Hematopoietic multipotent progenitor cell treated with erythropoietin and hydrocortisone succinate and interleukin-3 and kit ligand, for 6 days (in vitro differentiated cells): ENCODE data around the gene IFIT1B.
"Not testable (repeated sequence)": the region's sequence is repeated elsewhere in the genome, so short reads cannot be mapped to it uniquely, and the experiment has no call there.

Source experiments
- DNase-seq: peaks from one replicate; pipeline ENCODE4 v3.0.0-alpha.2; 2015

IFIT1B gene

DNA sequence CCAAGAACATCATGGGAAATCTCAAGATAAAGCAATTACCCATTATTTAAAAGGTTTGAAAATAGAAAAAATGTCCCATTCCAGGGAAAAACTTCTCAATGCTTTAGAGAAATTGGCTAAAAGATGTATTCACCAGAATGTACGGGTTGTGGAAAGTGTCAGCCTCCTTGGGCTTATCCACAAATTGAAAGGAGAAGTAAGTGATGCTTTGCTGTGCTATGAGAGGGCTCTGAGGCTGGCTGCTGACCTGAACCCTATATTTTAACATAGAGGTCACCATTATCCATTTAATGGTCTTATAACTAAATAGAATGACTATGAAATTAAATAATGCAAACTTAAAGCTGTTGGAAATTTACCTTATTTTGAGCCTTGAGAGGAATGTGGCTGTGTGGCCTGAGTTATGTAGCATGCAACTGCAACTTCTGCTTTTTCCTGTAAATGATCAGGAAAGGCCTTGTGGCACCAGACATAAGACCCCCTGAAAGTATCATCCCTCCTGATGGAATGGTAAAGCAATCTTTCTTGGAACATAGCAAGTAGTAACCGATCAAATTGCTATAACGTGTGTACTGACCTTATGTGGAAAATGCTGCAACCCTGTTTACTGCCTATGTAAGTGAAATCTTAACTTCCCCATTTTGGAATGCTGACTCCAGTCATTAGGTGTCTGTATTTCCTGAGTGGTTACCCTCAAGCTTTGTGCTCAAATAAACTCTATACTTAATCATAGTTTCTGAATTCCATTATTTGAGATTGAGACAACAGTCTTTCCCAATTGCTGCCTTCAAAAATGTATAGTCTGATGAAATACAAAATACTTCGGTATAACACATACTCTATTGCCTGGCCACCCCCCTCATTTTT lies 6.9 kb downstream of the IFIT1B start:
- peak; percentile 51 for DNase-seq

DNA sequence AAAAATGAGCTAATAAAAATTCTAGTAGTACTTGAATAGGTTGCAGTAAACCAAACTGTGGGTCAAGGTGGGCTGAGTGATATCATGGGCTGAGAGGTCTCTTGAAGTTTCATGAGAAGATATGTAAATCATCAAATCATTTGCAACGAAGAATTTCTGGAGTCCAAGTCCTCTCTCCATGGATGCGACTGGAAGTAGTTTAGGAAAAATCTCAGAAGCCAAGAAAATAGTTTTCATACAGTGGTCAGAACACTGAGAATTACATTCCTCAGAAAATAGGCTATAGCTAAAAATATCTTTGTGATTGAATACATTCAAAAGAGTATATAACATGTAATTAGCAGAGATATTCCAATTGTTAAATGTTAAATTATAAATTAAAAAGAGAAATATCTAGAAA lies 10.9 kb downstream of the IFIT1B start:
- DNase-seq: no peak

DNA sequence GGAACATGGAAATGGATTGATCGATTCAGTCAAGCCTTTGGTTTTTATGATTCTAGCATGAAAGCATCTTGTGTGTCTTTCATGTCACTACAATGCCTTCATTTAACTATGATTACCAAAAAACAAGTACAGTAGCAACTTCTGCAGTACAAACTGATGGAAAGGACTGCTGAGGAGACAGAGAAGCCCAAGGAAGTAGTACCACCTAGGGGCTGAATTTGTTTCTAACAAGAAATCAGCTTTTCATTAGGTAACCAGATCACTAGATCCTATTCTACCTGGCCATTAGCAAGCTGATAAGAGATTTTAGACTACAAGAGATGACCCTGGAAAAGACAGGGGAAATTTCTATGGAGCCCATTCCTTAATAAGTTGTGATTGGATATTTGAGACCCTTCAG lies 11.4 kb downstream of the IFIT1B start:
- peak; percentile 71 for DNase-seq

DNA sequence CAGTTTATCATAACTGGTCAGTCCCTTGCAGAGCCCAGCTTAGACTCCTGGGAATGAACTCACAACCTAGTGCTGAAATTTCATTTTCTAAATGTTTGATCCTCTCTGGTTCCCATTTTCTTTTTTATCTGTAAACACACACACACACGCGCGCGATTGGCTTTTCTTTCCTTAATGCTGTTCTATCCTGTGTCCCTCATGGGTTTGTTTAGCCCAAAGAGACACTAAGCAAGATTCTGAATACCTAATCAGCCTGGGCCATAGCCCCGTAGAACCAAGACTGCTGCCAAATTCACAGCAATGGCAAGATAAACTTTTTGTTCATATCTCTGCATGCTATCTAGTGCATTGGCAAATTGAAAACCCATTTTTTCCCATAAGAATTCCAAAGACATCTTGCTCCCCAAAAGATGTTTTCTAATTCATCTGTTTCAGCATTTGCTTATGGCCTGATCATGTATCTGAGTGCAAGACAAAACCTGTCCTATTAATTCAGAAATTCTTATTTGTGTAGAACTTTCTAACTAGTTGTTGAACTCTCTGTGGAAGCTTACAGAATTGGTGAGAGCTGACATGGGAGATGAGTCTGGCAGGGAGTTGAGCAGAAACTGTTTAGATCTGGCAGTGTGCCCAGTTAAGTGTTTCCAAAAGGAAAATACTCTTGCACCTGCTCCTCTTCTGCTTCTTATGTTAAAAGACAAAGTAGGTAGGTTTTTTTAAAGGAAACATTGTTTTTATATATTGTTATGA lies 12.8 kb downstream of the IFIT1B start:
- peak; percentile 70 for DNase-seq

DNA sequence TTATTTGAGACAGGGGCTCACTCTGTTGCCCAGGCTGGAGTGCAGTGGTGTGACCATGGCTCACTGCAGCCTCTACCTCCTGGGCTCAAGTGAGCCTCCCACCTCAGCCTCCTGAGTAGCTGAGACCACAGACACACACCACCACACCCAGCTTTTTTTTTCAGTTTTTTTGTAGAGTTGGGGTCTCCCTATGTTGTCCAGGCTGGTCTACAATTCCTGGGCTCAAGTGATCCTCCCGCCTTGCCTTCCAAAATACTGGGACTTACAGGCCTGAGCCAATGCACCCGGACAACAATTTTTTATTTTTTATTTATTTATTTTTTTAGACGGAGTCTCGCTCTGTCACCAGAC lies 13.3 kb downstream of the IFIT1B start:
- not testable (repeated sequence) for DNase-seq

DNA sequence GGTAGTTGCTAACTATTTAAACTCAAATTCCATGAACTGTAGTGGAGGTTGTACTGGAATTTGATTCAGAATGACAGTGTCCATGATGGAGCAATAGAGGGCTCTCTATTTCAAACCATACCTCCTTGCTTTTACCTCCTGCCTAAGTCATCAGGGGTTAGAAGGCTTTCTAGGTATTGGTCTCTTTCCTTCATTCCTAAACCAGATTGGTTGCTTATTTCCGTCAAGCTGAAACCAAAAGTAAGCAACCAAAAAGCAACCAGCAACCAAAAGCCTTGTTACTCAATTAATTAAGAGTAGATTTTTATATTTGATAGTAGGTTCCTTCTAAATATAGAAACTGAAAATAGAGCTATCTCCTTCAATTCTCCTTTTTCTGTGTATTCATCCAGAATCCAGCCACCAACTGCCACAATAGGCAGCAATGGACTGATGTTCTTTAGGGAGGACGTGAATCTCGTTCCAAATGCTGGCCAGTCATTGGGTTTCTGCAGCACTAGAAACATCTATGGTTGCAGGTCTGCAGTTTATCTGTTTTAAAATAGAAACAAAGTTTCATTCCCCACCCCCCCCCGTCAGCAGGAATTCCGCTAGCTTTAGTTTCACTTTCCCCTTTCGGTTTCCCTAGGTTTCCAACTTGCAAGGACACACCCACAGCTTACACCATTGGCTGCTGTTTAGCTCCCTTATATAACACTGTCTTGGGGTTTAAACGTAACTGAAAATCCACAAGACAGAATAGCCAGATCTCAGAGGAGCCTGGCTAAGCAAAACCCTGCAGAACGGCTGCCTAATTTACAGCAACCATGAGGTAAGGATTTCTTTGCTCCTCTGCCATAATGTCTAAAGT lies 14.3 kb downstream of the IFIT1B start, which contains the start of gene IFIT1:
Gene IFIT1, plus strand, starts transcription at position 717 of the 850 bp plus-strand sequence. Its CDS starts 90 bp downstream, at position 807.
- DNase-seq: peak; percentile 91

DNA sequence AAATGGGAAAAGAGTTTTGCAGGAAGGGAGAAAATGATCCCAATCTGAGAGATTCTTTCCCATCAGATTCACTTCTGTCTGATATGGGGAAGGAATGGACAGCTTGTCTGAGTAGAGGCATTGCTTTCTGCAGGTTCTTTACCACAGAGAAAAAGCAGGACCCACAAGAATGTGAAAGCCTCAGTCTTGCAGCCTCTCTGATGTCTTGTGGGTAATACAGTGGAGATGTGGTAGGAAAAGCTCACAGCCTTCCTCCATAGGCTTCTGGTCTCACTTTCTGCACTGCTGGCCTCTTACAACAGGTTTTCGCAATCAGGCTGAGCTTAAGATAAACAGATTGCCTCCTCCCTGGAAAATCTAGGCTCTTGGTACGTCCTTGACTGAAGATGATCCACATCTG lies 15.1 kb downstream of the IFIT1B start:
- peak; percentile 49 for DNase-seq

DNA sequence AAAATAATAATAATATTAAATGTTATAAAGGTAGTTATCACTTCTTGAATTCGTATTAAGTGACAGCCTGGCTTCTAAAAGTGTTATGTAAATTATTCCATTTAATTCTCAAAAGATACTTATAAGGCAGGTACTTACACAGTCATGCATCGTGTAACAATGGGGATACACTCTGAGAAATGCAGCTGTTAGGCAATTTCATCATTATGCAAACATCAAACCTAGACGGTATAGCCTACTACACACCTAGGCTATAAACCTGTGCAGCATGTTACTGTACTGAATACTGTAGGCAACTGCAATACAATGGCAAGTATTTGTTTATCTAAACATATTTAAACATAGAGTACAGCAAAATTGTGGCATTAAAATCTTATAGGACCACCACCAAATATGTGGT lies 16.0 kb downstream of the IFIT1B start:
- no peak for DNase-seq

DNA sequence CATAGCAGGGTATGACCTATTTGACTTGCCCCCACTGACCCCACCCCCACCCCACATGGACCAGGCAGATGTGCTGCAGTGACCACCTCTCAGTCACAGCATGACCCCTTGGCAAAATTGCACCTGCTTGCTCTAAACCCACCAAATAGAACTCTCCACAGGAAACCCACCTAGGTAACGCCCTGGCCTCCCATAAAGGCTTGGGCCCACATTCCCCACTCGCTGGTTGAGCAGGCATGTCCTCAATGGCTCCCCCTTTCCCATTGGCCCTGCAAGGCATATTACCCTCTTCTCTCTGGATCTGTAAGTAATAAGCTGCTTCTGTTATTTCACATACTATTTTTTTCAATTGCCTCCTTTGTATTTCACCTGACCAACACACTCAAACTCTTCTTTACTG lies 17.3 kb downstream of the IFIT1B start:
- no peak for DNase-seq

DNA sequence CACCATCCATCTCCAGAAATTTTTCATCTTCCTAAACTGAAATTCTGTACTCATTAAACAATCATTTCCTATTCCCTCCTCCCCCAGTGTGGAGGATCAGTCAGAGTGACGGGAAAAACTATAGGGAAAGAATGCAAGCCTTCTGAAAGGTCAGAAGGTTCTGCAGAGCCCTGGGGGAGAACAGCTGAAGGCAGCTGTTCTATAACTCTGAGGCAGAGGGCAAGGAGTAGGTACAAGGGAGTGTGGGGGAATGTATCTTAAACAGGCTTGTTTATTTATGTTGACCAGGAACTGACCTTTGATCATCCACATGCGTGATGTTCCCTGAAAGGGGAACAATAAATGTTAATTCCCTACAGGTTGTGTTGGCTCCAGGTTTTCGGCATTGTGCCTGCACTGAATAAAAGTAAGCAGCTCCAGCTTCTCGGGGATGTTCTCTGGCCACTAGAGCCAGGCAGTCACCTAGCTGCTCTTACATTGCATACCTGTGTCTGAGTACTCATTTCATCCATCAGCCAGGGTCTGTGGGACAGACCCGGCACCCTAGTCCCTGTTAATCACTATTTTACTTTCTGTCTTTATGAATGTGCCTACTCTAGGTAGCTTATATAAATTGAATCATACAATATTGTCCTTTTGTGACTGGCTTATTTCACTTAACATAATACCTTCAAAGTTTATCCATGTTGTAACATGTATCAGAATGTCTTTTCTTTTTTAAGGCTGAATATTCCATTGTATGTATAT lies 20.3 kb downstream of the IFIT1B start:
- DNase-seq: no peak

DNA sequence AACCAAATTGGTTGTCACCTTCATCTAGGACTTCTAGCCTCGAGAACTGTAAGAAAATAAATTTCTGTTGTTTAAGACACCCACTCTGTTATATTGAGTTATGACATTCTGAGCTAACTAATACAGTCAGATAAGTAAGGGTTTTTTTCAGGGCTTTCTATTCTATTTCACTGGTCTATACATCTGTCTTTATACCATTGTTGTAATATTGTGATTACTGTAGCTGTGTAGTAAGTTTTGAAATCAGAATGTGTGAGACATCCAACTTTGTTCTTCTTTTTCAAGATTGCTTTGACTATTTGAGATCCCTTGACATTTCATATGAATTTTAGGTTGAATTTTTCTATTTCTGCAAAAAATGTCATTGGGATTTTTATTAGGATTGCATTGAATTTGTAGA lies 22.1 kb downstream of the IFIT1B start:
- no peak for DNase-seq

DNA sequence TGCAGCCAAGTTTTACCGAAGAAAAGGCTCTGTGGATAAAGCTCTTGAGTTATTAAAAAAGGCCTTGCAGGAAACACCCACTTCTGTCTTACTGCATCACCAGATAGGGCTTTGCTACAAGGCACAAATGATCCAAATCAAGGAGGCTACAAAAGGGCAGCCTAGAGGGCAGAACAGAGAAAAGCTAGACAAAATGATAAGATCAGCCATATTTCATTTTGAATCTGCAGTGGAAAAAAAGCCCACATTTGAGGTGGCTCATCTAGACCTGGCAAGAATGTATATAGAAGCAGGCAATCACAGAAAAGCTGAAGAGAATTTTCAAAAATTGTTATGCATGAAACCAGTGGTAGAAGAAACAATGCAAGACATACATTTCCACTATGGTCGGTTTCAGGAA lies 25.2 kb downstream of the IFIT1B start:
- no peak for DNase-seq

DNA sequence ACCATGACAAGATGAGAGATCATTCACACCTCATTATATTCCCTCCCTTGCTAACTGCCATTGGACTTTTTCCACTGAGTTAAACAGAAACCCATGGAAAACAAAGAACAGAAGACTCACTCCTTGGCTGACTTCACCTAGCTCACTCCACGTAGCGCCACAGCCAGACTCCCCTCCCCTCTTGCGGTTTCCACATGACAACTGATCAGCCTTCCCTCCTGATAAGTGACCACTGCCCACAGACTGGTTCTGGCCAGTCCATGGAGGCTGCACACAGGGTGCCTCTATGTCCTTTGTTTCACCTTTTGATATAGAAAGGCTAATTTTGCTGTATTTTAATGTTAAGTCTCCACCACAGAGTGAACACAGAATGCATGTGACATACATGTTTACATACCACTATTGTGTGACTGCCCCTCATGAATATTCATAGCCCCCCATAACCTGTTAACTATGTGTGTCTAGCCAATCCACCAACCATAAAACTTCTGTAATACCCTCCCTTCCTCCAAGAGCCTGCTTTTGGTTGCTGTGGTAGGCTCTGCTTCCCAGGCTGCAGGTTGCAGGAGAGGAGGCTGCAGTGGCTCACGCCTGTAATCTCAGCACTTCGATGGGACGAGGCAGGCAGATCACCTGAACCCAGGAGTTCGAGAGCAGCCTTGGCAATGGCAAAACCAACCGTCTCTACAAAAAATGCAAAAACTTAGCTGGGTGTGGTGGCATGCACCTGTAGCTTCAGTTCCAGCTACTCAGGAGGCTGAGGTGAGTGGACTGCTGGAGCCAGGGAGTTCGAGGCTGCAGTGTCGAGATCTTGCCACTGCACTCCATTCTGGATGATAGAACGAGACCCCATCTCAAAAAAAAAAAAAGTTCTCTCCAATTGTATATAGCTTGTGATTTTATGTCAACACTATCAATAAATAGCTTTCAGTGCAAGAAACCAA lies 26.5 kb downstream of the IFIT1B start:
- no peak for DNase-seq

DNA sequence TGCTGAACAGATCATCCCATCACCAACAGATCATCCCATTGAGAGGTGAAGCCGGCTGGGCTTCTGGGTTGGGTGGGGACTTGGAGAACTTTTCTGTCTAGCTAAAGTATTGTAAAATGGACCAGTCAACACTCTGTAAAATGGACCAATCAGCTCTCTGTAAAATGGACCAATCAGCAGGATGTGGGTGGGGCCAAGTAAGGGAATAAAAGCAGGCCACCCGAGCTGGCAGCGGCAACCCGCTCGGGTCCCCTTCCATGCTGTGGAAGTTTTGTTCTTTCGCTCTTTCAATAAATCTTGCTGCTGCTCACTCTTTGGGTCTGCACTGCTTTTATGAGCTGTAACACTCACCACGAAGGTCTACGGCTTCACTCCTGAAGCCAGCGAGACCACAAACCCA lies 28.3 kb downstream of the IFIT1B start:
- not testable (repeated sequence) for DNase-seq

DNA sequence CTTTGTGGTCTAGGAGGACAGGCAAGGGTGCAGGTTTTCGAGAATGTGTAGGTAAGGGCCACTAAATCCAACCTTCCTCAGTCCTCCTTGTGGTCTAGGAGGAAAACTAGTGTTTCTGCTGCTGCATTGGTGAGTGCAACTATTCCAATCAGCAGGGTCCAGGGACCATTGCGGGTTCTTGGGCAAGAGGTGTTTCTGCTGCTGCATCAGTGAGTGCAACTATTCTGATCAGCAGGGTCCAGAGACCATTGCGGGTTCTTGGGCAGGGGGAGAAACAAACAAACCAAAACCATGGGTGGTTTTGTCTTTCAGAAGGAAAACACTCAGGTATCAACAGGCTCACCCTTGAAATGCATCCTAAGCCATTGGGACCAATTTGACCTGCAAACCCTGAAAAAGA lies 29.9 kb downstream of the IFIT1B start:
- DNase-seq: not testable (repeated sequence)

DNA sequence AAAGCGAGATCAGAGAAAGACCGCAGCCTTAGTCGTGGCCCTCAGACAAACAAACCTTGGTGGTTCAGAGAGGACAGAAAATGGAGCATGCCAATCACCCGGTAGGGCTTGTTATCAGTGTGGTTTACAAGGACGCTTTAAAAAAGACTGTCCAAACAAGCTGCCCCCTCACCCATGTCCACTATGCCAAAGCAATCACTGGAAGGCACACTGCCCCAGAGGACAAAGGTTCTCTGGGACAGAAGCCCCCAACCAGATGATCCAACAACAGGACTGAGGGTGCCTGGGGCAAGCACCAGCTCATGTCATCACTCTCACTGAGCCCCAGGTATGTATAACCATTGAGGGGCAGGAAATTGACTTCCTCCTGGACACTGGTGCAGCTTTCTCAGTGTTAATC lies 31.4 kb downstream of the IFIT1B start:
- DNase-seq: not testable (repeated sequence)

DNA sequence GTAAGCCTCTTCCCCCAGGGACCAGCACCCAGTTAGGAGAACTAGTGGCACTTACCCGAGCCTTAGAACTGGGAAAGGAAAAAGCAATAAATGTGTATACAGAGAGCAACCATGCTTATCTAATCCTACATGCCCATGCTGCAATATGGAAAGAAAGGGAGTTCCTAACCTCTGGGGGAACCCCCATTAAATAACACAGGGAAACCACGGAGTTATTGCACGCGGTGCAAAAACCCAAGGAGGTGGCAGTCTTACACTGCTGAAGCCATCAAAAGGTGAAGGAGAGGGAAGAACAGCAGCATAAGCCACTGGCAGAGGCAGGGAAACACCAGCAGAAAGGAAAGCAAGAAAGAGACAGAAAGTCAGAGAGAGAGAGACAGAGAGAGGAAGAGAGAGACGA lies 32.7 kb downstream of the IFIT1B start:
- DNase-seq: not testable (repeated sequence)

DNA sequence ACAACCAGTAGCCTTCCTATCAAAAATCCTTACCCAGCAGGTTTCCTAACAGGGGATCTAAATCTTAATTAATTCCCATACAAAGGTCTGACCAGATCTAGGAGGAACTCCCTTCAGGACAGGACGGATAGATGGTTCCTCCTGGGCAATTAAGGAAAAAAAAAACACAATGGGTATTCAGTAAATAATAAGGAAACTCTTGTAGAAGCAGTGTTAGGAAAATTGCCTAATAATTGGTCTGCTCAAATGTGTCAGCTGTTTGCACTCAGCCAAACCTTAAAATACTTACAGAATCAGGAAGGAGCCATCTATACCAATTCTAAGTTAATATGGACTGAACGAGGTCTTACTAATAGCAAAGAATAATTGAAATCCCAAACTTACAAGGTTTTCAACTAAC lies 33.3 kb downstream of the IFIT1B start:
- DNase-seq: not testable (repeated sequence)

DNA sequence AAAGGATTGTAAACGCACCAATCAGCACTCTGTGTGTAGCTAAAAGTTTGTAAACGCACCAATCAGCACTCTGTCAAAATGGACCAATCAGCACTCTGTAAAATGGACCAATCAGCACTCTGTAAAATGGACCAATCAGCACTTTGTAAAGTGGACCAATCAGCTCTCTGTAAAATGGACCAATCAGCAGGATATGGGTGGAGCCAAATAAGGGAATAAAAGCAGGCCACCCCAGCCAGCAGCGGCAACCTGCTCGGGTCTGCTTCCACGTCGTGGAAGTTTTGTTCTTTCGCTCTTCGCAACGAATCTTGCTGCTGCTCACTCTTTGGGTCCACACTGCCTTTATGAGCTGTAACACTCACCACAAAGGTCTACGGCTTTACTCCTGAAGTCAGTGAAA lies 34.4 kb downstream of the IFIT1B start:
- not testable (repeated sequence) for DNase-seq

DNA sequence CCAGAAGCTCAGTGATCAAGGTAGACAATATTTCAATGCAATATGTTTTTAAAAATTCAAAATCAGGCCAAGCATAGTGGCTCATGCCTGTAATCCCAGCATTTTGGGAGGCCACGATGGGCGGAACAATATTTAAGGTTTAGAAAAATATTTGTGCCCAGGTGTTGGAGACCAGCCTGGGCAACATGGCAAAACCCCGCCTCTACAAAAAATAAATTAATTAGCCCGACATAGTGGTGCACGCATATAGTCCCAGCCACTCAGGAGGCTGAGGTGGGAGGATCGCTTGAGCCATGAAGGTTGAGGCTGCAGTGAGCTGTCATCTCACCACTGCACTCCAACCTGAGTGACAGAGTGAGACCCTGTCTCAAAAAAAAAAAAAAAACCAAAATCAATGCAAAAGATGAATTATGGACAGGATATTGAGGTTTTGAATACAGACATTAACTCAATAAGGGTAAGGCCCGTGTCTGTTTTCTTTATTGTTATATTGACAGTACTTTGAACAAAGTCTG lies 35.6 kb downstream of the IFIT1B start:
- DNase-seq: no peak
